Stomach smooth muscle (tissue), 2 donors: Measurements from ENCODE around the gene RUBCNL.

ENCODE experiments used
- H3K27ac ChIP-seq: one replicate; pipeline ENCODE4 v1.7.0; 2013; ENCODE audit warnings: mild to moderate bottlenecking, low read length, inconsistent platforms
- H3K27me3 ChIP-seq, 2 donors: one replicate each; pipeline ENCODE4 v1.7.0; 2013; ENCODE audit warnings: low read length in 2 of 2; ENCODE audit not compliant: insufficient read depth in 2 of 2, control insufficient read depth in 1 of 2
- H3K36me3 ChIP-seq, 2 donors: one replicate each; pipeline ENCODE4 v1.7.0; 2013; ENCODE audit warnings: low read length in 2 of 2; ENCODE audit not compliant: control insufficient read depth in 2 of 2, insufficient read depth in 2 of 2
- H3K4me1 ChIP-seq: one replicate; pipeline ENCODE4 v1.7.0; 2013; ENCODE audit warnings: low read length; ENCODE audit not compliant: control insufficient read depth, insufficient read depth
- H3K4me3 ChIP-seq, 2 donors: one replicate each; pipeline ENCODE4 v1.7.0; 2013; ENCODE audit warnings: low read length in 2 of 2
- H3K9ac ChIP-seq, 2 donors: one replicate each; pipeline ENCODE4 v1.7.0; 2013; ENCODE audit warnings: low read length in 2 of 2, mild to moderate bottlenecking in 1 of 2
- H3K9me3 ChIP-seq, 2 donors: one replicate each; pipeline ENCODE4 v1.7.0; 2013; ENCODE audit warnings: low read length in 2 of 2; ENCODE audit not compliant: control insufficient read depth in 2 of 2
- donor health status: healthy.
- donor health status: Pancreatic carcinoma.

RUBCNL gene

DNA sequence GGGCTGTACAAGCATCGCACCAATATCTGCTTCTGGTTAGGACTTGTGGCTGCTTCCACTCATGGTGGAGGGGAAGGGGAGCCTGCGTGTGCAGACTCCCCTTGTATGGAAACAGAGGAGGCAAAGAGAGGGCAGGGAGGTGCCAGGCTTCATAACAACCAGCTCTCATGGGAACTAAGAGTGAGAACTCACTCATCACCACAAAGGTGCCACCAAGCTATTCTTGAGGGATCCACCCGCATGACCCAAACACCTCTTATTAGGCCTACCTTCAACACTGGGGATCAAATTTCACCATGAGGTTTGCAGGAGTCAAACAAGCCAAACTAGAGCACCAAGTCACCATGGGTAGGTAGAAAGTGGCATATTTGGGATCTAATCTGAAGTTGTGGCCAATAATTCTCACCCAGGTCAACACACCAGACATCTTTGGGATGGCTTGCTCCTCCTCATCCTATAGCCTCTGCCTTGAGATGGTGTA lies 46.4 kb downstream of the RUBCNL start:
- no peak overlapping the region for H3K27ac ChIP-seq
- no peak overlapping the region for H3K4me3 ChIP-seq
- peaks cover 0 to 2% of the 10 kb centered on the region in 2 donors for H3K9me3 ChIP-seq
- no peaks in the 10 kb centered on the region for H3K4me1 ChIP-seq
- H3K27me3 ChIP-seq, result peaks cover 0 to 2% of the 10 kb centered on the region in 2 donors
- no peak overlapping the region for H3K9ac ChIP-seq
- H3K36me3 ChIP-seq, result no peaks in the 10 kb centered on the region

DNA sequence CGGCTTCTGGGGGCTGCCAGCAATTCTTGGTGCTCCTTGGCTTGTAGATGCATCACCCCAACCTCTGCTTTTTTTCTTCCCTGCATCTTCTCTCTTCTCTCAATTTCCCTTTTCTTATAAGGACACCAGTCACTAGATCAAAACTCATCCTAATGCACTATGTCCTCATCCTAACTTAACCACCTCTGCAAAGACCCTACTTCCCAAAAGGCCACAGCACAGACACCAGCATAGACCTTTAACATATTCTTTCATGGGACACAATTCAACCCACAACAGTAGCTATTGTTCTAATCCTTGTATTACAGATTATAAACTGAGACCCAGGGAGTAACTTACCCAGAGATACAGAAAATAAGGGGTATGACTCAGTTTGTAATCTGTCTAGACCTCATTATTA lies 47.0 kb downstream of the RUBCNL start:
- H3K36me3 ChIP-seq, result no peaks in the 10 kb centered on the region
- H3K9me3 ChIP-seq, result peaks cover 0 to 2% of the 10 kb centered on the region in 2 donors
- H3K27ac ChIP-seq, result no peak overlapping the region
- H3K4me3 ChIP-seq, result no peak overlapping the region
- H3K9ac ChIP-seq, result no peak overlapping the region
- no peaks in the 10 kb centered on the region for H3K4me1 ChIP-seq
- peaks cover 0 to 2% of the 10 kb centered on the region in 2 donors for H3K27me3 ChIP-seq

DNA sequence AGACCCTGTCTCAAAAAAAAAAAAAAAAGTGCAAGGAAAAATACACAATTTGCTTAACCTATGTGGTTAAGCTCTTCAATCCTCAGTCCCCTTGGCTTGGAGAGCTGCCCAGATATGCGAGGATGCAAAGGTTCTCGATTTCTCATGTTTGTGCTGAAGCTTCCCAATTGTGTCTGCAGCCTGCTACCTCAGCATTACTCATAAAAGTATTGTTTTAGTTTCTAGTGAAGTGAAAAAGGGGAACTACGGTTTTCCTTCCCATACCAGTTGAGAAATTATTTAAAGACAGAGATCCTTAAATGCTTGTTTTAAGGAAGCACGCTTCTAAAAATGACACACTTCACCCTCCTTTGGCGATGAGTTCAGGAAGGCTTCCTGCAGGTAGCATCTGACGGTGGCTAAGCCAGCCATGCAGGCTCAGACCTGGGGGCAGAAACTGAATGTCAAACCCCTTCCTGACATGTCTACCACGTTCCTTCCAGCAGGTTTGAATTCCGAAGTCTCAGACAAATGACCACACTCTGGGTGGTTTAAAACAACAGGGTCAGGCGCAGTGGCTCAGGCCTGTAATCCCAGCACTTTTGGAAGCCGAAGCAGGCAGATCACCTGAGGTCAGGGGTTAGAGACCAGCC lies 47.9 kb downstream of the RUBCNL start:
- Histone ChIP-seq H3K4me1 (no peaks in the 10 kb centered on the region), H3K27me3 (peaks cover 0 to 2% of the 10 kb centered on the region in 2 donors), H3K4me3 (no peak overlapping the region), H3K9me3 (peaks cover 0 to 2% of the 10 kb centered on the region in 2 donors), H3K9ac (no peak overlapping the region), H3K27ac (no peak overlapping the region), H3K36me3 (no peaks in the 10 kb centered on the region)

DNA sequence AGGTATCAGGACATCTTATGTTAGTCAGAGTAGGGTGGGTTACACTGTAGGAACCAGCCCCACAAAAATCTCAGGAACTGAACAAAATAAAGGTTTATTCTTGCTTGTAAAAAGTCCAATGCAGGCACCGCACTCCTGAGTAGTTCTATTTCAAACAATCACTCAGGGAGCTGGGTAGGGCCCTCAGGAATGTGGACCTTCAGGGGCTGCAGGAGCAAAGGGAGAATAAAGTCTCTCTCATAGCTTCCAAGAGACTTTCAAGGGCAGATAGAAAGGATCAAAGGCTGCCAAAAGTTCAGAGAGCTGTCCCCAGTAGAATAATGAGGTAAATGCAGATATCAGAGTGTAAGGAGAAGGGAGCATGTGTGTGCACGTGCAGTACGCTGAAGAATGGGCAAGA lies 49.4 kb downstream of the RUBCNL start:
- Histone ChIP-seq H3K9me3 (peaks cover 0 to 2% of the 10 kb centered on the region in 2 donors), H3K27me3 (no peaks in the 10 kb centered on the region), H3K36me3 (no peaks in the 10 kb centered on the region), H3K4me3 (no peak overlapping the region), H3K9ac (no peak overlapping the region), H3K4me1 (no peaks in the 10 kb centered on the region), H3K27ac (no peak overlapping the region)

DNA sequence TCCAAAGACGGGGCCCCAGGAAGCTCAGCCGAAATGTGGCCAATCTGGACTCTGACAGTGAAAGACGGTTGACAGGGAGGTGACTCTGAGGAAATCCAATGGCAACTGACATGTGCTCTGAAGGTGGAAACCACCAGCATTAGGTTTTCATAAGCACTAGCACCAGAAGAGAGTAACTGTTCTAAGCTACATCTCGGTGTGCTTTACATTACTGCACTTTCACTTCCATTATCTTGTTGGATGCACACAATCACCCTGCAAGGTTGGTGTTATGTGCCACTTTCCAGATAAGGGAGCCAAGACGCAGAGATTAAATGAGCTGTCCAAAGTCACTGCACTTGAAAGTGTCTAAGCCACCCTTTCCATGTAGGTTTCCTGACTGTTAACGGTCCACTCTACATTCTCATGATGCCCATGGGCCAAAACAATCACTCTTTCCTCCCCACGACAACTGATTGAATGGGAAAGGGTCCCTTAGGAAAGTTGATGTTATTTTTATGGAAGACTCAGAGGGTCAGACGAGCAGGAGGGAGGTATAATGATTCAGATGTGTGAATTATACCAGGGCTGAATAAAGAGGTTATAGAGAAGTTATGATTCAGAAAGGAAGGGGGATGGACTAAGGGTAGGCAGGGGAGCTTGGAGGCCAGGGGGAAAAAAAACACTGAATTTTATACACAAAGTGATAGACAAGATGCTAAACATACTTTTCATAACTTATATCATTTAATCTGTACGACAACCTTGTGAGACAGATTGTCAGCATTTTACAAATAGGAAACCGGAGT lies 52.8 kb downstream of the RUBCNL start:
- Histone ChIP-seq H3K4me1 (no peaks in the 10 kb centered on the region), H3K9me3 (peaks cover 0 to 2% of the 10 kb centered on the region in 2 donors), H3K9ac (no peak overlapping the region), H3K4me3 (no peak overlapping the region), H3K27ac (no peak overlapping the region), H3K36me3 (no peaks in the 10 kb centered on the region), H3K27me3 (peaks cover 0 to 2% of the 10 kb centered on the region in 2 donors)

DNA sequence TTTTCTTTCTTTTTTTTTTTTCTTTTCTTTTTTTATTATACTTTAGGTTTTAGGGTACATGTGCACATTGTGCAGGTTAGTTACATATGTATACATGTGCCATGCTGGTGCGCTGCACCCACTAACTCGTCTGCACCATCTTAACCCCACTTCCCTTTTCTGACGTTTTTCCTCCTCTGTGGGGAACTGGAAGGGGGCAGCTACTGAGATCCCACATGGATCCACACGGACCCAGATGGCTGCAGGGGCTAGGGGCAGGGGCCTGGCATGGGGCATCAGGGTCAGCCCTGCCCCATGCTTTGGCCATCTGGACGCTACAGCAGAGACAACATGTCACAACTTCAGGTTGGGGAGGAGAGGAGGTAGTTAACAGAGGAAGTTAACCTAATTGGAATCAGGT lies 54.3 kb downstream of the RUBCNL start:
- H3K4me1 ChIP-seq, result no peaks in the 10 kb centered on the region
- peaks cover 0 to 2% of the 10 kb centered on the region in 2 donors for H3K27me3 ChIP-seq
- no peaks in the 10 kb centered on the region for H3K36me3 ChIP-seq
- H3K9me3 ChIP-seq, result peaks cover 0 to 2% of the 10 kb centered on the region in 2 donors
- no peak overlapping the region for H3K27ac ChIP-seq
- no peak overlapping the region for H3K4me3 ChIP-seq
- no peak overlapping the region for H3K9ac ChIP-seq

DNA sequence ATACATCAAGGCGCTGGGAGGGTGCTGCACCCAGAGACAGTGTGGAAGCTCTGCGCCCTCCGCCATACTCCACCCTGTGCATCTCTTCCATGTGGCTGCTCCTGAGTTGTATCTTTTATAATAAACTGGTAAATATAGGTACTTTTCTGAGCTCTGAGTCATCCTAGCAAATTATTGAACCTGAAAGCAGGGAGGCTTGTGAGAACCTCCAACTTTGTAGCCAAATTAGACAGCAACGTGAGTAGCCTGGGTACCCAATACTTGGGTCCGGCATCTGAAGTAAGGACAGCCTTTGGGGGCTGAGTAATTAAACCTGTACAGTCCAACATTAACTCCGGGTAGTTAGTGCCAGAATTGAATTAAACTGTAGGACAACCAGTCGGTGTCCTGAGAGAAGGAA lies 57.4 kb downstream of the RUBCNL start:
- no peak overlapping the region for H3K27ac ChIP-seq
- H3K4me1 ChIP-seq, result no peaks in the 10 kb centered on the region
- H3K4me3 ChIP-seq, result no peak overlapping the region
- no peak overlapping the region for H3K9ac ChIP-seq
- peaks cover 0 to 2% of the 10 kb centered on the region in 2 donors for H3K27me3 ChIP-seq
- no peaks in the 10 kb centered on the region for H3K36me3 ChIP-seq
- H3K9me3 ChIP-seq, result no peaks in the 10 kb centered on the region

DNA sequence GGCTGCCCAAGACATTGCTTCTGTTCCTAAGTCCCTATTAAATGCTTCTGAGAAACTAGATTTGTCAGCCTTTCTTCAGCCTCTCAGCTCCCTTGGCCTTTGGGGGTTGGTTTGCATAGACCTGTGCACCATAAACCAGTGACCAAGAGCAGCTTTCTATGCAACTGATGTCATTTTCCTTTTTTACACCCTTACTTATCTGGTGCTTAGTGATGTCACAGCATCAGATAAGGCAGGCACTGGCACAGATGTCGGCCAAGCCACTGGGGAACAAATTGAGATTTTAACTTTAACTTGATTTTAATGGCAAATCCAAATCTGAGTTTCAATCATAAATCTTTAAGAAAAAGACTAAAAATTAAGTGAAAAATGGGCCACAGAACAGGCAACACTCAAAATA lies 59.8 kb downstream of the RUBCNL start:
- H3K9me3 ChIP-seq, result no peaks in the 10 kb centered on the region
- no peaks in the 10 kb centered on the region for H3K36me3 ChIP-seq
- H3K27ac ChIP-seq, result no peak overlapping the region
- H3K4me1 ChIP-seq, result no peaks in the 10 kb centered on the region
- H3K4me3 ChIP-seq, result no peak overlapping the region
- no peak overlapping the region for H3K9ac ChIP-seq
- peaks cover 0 to 2% of the 10 kb centered on the region in 2 donors for H3K27me3 ChIP-seq

DNA sequence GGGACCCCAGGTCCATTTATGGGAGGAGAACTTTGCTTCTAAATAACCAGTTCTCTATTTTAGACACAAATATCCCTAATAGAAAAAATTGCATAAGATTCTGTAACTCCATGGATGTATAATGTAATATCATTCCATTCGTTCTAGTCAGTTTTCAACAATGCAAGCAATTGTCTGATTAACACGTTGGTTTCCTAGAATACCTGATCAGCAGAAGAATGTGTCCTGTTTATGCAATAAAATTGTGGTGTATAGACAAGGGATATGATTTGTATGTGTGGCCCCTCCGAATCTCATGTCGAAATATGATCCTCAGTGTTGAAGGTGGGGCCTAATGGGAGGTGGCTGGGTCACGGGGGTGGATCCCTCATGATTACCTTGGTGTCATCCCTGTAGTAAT lies 62.1 kb downstream of the RUBCNL start:
- Histone ChIP-seq H3K9ac (no peak overlapping the region), H3K4me3 (no peak overlapping the region), H3K9me3 (no peaks in the 10 kb centered on the region), H3K27me3 (no peaks in the 10 kb centered on the region), H3K4me1 (no peaks in the 10 kb centered on the region), H3K27ac (no peak overlapping the region), H3K36me3 (no peaks in the 10 kb centered on the region)

DNA sequence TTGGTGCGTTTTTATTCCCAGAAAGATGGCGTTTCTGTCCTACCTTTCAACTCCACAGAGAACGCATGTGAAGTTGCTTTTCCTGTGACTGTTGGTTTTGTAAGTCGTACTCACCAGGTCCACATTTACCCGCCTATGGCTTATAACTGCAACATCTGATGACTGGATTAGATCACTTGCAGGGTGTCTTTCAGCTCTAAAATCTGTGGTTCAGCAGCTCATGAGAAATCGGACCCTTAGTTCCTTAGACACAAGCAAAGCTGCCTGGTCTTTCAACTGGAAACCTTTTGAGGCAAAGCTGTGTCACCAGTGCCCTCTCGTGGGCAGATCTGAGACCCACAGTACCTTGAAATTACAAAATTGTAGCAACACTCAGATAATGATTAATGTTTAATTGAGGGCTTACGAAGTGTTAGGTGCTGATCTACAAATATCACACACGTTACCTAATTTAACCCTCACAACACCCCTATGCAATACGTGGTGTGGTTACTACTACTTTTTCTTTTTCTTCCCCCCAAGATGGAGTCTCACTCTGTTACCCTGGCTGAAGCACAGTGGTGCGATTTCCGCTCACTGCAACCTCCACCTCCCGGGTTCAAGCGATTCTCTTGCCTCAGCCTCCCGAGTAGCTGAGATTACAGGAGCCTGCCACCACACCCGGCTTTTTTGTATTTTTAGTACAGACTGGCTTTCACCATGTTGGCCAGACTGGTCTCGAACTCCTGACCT lies 65.4 kb downstream of the RUBCNL start:
- H3K4me3 ChIP-seq, result no peak overlapping the region
- H3K4me1 ChIP-seq, result no peaks in the 10 kb centered on the region
- no peak overlapping the region for H3K9ac ChIP-seq
- no peak overlapping the region for H3K27ac ChIP-seq
- no peaks in the 10 kb centered on the region for H3K9me3 ChIP-seq
- H3K27me3 ChIP-seq, result no peaks in the 10 kb centered on the region
- H3K36me3 ChIP-seq, result no peaks in the 10 kb centered on the region
